ENCODE results near the gene BMP7.

DNA sequence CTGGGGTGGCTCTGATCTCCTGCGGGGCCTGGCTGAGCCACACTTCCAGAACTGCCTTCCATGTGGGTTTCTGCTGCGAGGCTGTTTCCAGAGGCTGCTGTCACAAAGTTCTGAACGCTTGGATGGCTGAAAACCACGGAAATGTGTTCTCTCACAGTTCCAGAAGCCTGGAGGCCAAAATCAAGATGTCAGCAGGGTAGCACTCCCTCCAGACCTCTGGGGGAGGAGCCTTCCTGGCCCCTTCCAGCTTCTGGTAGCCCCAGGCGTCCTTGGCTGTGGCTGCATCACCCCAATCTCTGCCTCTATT lies 23.7 kb upstream of the BMP7 start:
- TF ChIP-seq ZNF274 (IDR thresholded peaks at IDR 0.05; ENCODE audit: low read depth, low read length) = no peak
- no peak for TF ChIP-seq YY1 (IDR thresholded peaks at IDR 0.05; ENCODE audit: insufficient read depth, insufficient read length)
